NT2/D1 (cell line): ENCODE results near the gene SERPINB12.

Experiments
- DNase-seq: peaks from one replicate; pipeline ENCODE4 v3.0.0-alpha.2; 2011; ENCODE audit warnings: low read depth, low spot score
- H3K27me3 ChIP-seq: 2 replicates; pipeline ENCODE4 v1.6.0; 2011; ENCODE audit warnings: mild to moderate bottlenecking; ENCODE audit not compliant: insufficient read length, insufficient read depth
- H3K36me3 ChIP-seq: 2 replicates; pipeline ENCODE4 v1.6.1; 2011; ENCODE audit warnings: mild to moderate bottlenecking, low read length, mixed read lengths; ENCODE audit not compliant: insufficient read depth, insufficient read length
- H3K4me1 ChIP-seq: 2 replicates; pipeline ENCODE4 v1.5.1; 2011; ENCODE audit not compliant: insufficient read depth, insufficient read length
- H3K4me3 ChIP-seq: 2 replicates; pipeline ENCODE4 v1.5.1; 2011; ENCODE audit warnings: low read depth; ENCODE audit not compliant: insufficient read length
- H3K9ac ChIP-seq: 2 replicates; pipeline ENCODE4 v1.6.0; 2011; ENCODE audit warnings: low read depth; ENCODE audit not compliant: insufficient read length
- H3K9me3 ChIP-seq: 2 replicates; pipeline ENCODE4 v1.5.1; 2011; ENCODE audit warnings: mild to moderate bottlenecking, low read length; ENCODE audit not compliant: insufficient read depth
- SUZ12 ChIP-seq: IDR thresholded peaks from 2 replicates; pipeline ENCODE4 v1.6.1; 2011; ENCODE audit not compliant: insufficient read length, insufficient read depth; ENCODE audit errors: extremely low read depth
- YY1 ChIP-seq: IDR thresholded peaks from 2 replicates; pipeline ENCODE4 v1.6.1; 2011; ENCODE audit not compliant: insufficient read length, insufficient read depth
- ZNF274 ChIP-seq: IDR thresholded peaks from 2 replicates; pipeline ENCODE4 v1.6.1; 2011; ENCODE audit warnings: mild to moderate bottlenecking, low read depth, low read length

Gene SERPINB12

DNA sequence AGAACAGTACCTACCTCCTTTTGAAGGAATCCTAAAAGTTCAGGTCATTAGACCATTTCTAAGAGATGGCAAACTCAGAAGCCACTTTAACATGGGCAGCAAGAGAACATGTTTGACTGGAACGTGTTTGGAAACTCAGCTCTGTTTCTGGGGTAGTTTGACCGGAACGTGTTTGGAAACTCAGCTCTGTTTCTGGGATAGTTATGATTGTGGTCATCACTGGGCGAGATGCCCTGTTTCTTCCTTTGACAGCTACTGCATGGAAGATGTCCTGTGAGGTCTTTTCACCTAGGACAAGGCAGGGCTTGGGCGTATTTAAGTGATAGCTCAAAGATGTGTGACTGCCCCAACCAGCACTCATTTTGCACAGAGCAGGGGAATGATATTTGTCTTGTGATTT lies 25.1 kb downstream of the SERPINB12 start:
- H3K27me3 ChIP-seq = no peaks in the 10 kb centered on the region
- no peaks in the 10 kb centered on the region for H3K9me3 ChIP-seq
- no peak overlapping the region for H3K9ac ChIP-seq
- no peaks in the 10 kb centered on the region for H3K4me1 ChIP-seq
- TF ChIP-seq SUZ12 = no peak
- TF ChIP-seq YY1 = no peak
- no peak for TF ChIP-seq ZNF274
- no peak overlapping the region for H3K4me3 ChIP-seq
- H3K36me3 ChIP-seq = no peaks in the 10 kb centered on the region
- DNase-seq = no peak

DNA sequence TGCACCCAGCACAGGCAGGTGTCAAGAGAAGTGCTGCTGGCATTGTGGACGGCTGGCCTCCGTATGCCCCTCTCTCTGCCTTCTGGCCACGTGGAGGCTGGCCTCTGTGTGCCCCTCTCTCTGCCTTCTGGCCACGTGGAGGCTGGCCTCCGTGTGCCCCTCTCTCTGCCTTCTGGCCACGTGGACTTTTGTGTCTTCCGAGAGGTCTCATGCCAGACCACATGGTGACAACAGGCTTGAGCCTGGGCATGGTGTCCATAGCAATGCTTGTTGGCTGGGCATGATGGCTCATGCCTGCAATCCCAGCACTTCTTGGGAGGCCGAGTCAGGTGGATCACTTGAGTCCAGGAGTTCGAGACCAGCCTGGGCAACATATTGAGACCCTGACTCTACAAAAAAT lies 25.7 kb downstream of the SERPINB12 start:
- TF ChIP-seq YY1 (no peak), ZNF274 (no peak), SUZ12 (no peak)
- H3K27me3 ChIP-seq = no peaks in the 10 kb centered on the region
- H3K4me1 ChIP-seq = no peaks in the 10 kb centered on the region
- H3K36me3 ChIP-seq = no peaks in the 10 kb centered on the region
- H3K9me3 ChIP-seq = no peaks in the 10 kb centered on the region
- H3K9ac ChIP-seq = no peak overlapping the region
- DNase-seq = no peak
- H3K4me3 ChIP-seq = no peak overlapping the region

DNA sequence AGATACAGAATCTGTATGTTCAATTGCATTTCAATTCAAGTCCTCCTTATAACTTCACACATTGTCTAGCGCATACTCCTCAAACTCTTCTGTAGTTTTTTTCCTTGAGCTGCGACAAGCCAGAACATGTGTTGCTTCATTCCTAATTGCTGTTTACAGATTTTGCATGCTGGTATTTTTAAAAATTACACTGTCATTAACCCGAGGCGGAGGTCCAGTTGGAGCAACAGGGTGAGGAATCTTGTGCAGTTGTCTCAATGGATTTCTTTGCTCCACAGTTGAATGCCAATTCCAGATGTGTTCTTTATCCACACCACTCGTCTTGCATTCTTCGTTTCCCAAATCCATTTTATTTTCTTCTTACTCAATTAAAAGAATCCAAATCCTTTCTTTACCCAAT lies 28.6 kb downstream of the SERPINB12 start:
- no peaks in the 10 kb centered on the region for H3K9me3 ChIP-seq
- H3K4me1 ChIP-seq = no peaks in the 10 kb centered on the region
- no peak overlapping the region for H3K4me3 ChIP-seq
- no peak overlapping the region for H3K9ac ChIP-seq
- no peak for TF ChIP-seq SUZ12
- no peak for TF ChIP-seq YY1
- TF ChIP-seq ZNF274 = no peak
- no peak for DNase-seq
- no peaks in the 10 kb centered on the region for H3K36me3 ChIP-seq
- H3K27me3 ChIP-seq = no peaks in the 10 kb centered on the region

DNA sequence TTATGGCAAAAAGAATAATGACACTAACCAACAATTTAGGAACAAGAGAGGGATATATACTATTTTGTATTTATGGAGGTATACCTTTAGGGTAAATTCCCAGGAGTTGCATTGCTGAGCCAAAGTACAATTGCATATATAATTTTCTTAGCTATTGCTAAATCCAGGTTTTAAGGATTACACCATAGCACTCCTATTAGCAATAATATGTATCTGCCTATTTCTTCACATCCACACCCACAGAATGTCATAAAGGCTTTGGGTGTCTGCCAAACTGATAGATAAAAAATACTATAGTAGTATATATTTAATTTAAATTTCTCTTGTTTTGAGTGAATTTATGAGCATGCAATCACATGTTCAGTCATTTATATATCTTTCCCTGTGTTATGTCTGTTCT lies 33.5 kb downstream of the SERPINB12 start:
- DNase-seq = no peak
- Histone ChIP-seq H3K4me1 (no peaks in the 10 kb centered on the region), H3K9ac (no peak overlapping the region), H3K36me3 (no peaks in the 10 kb centered on the region), H3K9me3 (no peaks in the 10 kb centered on the region), H3K4me3 (no peak overlapping the region), H3K27me3 (no peaks in the 10 kb centered on the region)
- TF ChIP-seq SUZ12 (no peak), ZNF274 (no peak), YY1 (no peak)

DNA sequence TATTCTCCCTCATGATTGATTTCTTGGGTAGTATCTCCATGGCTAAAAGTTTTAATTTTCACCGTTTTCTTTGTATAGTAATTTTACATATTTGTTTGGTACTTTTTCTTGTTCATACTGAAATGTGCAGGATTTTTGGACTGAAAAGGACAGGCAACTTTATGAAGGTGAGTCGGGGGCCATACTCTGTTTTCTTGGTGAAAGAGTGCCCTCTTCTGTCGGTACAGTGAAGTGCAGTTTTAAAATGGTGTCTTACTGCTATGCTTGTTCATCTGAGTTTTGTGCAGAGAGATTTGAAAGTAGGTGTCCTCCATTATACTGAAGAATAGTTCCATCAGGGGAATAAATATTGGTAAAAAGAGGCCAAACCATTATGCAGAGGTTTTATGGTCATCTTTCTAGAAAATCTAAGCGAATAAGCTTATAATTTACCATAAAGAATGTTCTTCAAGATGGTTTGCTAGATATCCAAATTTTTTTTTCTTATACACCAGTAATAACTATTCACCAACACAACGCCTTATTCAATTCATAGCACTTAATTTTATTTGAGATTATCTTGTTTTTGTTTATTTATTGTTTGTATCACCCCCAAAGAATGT lies 36.3 kb downstream of the SERPINB12 start:
- H3K27me3 ChIP-seq = no peaks in the 10 kb centered on the region
- no peaks in the 10 kb centered on the region for H3K4me1 ChIP-seq
- H3K4me3 ChIP-seq = no peak overlapping the region
- TF ChIP-seq SUZ12 = no peak
- TF ChIP-seq YY1 = no peak
- TF ChIP-seq ZNF274 = no peak
- peak; percentile 22 for DNase-seq
- H3K36me3 ChIP-seq = no peaks in the 10 kb centered on the region
- H3K9ac ChIP-seq = no peak overlapping the region
- no peaks in the 10 kb centered on the region for H3K9me3 ChIP-seq

- H3K27me3 ChIP-seq = no peaks in the 10 kb centered on the region
- no peaks in the 10 kb centered on the region for H3K4me1 ChIP-seq
- no peak for DNase-seq
- no peak for TF ChIP-seq SUZ12
- no peak for TF ChIP-seq ZNF274
- H3K4me3 ChIP-seq = no peak overlapping the region
- no peak overlapping the region for H3K9ac ChIP-seq
- no peaks in the 10 kb centered on the region for H3K9me3 ChIP-seq
- H3K36me3 ChIP-seq = no peaks in the 10 kb centered on the region
Measured at GRCh38 chr18:63579616-63580015, 37.4 kb downstream of the SERPINB12 start.

GRCh38 chr18:63585988-63586387 lies 43.8 kb downstream of the SERPINB12 start:
- Histone ChIP-seq H3K9ac (no peak overlapping the region), H3K9me3 (no peaks in the 10 kb centered on the region), H3K4me1 (no peaks in the 10 kb centered on the region), H3K4me3 (no peak overlapping the region), H3K36me3 (no peaks in the 10 kb centered on the region), H3K27me3 (no peaks in the 10 kb centered on the region)
- TF ChIP-seq ZNF274 (no peak), YY1 (no peak), SUZ12 (no peak)
- no peak for DNase-seq

DNA sequence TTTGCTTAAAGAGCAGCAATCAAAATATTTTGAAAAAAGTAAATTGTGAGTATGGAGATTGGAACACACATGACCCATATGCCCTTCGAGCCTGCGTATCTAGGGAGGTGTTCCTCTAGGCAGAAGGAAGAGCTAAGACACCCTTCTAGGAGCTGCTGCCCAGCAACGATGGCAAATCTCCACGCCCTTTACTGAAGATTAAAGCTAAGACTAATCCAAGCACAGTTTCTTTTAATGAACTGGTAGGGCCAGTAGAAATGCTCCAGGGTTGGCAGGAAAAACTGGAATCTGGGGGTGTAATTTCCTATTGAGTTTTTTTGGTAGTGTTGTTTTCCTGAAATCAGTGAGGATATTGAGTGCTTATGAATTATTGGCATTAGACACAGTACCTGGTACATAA lies 44.3 kb downstream of the SERPINB12 start:
- H3K36me3 ChIP-seq = no peaks in the 10 kb centered on the region
- H3K9ac ChIP-seq = no peak overlapping the region
- no peaks in the 10 kb centered on the region for H3K9me3 ChIP-seq
- H3K4me1 ChIP-seq = no peaks in the 10 kb centered on the region
- TF ChIP-seq SUZ12 (no peak), YY1 (no peak), ZNF274 (no peak)
- no peak for DNase-seq
- no peak overlapping the region for H3K4me3 ChIP-seq
- H3K27me3 ChIP-seq = no peaks in the 10 kb centered on the region
